GM19468 (cell line): ENCODE results near the gene ERCC6.
A peak's percentile ranks its signal among the peaks of the same experiment; 100 is the strongest.

Source experiments
- ATAC-seq: cut with Tn5 transposase; IDR thresholded peaks from one replicate; pipeline ENCODE4 v1.9.1; 2021; ENCODE audit warnings: mild to moderate bottlenecking, moderate library complexity, moderate number of reproducible peaks; ENCODE audit not compliant: unreplicated experiment; ENCODE audit errors: extremely low read depth

Gene ERCC6

DNA sequence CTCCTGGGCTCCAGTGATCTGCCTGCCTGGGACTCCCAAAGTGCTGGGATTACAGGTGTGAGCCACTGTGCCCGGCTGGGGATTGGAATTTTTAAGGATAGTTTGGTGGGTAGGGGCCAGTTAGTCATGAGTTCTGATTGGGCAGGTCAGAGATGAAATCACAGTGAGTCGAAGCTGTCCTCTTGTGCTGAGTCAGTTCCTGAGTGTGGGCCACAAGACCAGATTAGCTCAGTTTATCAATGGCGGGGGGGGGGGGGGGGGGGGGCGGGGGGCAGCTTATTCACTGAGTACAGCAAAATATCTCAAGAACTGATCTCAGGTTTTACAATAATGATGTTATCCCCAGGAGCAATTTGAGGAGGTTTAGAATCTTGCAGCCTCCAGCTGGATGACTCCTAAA lies 11.6 kb upstream of the ERCC6 start:
- no peak for ATAC-seq

DNA sequence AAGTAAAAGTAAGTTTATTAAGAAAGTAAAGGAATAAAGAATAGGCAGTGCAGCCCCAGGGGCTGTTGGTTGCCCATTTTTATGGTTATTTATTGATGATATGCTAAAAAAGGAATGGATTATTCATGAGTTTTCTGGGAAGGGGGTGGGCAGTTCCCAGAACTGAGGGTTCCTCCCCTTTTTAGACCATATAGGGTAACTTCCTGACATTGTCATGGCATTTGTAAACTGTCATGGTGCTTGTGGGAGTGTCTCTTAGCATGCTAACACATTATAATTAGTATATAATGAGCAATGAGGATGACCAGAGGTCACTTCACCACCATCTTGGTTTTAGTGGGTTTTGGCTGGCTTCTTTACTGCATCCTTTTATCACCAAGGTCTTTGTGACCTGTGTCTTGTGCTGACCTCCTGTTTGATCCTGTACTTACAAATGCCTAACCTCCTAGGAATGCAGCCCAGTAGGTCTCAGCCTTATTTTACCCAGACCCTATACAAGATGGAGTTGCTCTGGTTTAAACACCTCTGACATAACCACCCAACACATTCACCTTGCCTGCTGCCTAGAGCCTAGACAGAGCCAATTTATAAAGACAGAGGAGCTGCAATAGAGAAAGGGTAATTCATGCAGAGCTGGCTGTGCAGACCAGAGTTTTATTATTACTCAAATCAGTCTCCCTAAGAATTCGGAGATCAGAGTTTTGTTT lies 10.9 kb upstream of the ERCC6 start:
- ATAC-seq, result no peak

DNA sequence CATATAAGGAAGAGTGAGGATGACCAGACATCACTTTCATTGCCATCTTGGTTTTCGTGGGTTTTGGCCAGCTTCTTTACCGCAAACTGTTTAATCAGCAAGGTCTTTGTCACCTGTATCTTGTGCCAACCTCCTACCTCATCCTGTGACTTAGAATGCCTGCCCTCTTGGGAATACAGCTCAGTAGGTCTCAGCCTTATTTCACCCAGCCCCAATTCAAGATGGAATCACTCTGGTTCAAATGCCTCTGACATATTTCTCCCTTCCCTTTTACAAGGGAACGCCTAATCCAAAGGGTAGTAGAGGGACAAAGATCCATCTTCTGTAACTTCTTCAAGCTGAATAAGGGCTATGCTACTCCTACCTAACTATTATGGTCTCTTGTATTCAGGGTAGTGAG lies 4.7 kb upstream of the ERCC6 start:
- no peak for ATAC-seq

DNA sequence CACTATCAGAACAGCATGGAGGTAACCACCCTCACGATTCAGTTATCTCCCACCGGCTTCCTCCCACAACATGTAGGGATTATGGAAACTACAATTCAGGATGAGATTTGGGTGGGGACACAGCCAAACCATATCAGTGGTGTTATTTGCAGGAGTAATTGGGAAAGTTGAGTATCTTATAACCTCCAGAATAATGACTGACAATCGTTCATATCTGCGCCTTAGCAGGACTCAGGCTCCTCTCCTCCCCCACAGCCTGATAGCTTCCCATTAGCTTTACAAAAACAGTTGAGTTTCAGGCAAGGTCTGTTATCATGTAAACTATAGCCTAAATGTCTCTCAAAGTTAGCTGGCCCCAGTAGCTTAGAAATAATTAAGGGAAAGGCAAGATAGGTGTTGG lies 3.4 kb upstream of the ERCC6 start:
- no peak for ATAC-seq

DNA sequence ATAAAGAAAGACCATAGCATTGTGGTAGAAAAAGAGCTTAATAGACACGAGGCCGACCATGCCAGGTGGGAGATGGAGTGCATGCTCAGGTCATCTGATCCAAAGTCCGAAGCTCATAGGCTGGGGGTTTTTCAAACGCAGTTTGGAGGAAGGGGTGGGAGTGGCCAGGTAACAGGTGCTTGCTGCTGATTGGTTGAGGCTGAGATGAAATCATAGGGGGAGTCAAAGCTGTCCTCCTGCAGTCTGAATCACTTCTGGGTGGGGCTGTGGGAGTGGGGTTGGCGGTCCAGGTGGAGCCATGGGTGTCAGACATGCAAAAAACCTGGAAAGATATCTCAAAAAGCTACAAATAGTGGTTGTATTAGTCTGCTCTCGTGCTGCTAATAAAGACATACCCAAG lies 2.8 kb upstream of the ERCC6 start:
- no peak for ATAC-seq

DNA sequence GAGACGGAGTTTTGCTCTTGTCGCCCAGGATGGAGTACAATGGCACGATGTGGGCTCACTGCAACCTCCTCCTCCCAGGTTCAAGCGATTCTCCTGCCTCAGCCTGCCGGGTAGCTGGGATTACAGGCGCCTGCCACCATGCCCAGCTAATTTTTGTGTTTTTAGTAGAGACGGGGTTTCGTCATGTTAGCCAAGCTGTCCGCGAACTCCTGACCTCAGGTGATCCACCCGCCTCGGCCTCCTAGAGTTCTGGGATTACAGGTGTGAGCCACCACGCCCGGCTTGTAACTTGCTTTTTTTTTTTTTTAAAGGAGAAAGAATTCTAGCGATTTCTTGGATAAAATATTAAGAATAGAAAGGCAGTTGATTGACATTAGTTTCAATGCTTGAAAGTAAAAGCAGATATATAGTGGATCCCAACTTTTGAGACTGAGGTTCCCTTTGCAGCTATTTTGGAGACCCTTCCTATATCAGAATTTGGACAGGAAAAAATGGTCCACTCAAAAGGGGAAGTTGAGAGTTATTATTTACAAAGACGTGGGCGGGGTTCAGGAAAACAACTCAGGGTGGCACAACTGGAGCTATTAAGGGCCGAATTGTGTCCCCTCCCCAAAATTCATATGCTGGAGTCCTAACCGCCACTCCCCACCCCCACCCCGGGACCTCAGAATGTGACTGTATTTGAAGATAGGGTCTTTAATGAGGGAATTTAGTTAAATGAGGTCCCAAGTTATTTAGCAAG lies 1.3 kb upstream of the ERCC6 start:
- no peak for ATAC-seq

DNA sequence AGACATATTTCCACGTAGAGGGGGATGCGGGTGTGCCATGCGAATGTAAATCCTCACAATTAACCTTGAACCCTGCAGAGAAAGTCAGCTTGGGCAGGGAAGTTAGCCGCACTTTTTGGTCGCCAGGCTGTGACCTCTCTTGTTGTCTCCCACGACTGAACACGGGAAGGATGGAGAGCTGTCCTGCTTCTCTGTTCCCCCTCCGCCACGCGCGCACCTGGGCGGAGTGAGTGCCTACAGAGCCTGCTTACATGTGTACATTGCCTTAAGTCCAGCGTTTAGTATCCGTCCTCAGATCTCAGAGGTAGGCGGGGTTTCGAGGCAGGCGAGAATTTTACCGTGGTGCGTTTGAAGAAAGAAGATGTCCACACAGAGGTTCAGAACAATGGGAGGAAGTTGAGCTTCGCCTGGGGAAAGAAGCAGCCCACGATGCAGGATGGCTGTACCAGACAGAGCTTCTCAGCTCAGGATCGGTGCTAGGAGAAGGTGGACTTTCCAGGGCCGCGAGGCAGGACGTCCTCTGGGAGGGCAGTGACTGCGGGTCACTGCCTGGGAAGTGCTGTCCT lies 482 bp upstream of the ERCC6 start:
- ATAC-seq, result no peak

DNA sequence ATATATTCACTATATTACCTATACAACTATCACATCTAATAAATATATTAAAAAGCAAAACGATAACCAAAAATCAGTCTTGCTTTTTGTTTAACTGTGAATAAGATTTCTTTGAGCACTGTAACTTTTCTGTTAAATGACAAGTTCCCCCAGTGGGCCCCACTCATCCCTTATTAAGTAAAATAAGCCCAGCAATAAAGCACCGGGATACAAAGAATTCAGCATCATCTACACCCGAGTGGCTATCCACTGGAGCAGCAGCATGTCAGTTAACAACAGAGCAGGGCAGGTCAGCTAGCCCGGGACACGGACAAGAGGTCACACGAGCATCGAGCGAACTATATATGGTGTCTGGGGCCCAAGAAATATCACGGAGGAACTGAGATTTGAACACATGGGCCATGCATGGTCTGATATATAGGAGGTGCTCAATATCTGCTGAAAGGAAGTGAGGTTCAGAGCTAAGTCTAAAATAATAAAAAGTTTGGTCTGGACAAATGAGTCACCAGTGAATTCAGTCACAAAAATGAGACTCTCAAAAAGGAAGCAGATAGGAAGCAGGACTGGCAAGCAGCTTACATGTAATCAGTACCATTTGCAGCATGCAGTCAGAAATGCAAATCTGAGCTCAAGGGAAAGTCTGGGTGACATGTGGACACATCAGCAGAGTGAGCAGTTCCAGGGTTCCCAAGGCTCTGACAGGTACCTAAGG lies 4.1 kb downstream of the ERCC6 start:
- ATAC-seq, result peak; percentile 54

DNA sequence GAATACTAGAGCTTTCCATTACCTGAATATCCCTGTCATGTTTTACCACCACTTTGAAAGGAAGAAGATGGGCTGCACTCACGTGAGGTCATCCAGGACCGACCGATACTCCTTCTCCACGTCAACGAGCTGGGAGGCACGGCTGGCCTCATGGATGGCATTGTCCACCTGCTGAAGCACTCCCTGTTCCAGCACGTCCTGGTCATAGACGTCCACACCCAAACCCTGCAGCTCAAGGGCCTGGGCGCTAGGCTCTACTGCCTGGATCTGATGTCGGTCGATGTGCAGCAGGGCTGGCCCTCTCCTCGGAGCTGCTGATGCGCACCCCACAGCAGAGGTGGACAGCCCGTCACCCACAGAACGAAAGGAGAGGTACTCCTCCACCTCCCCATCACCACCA lies 6.5 kb downstream of the ERCC6 start:
- ATAC-seq, result no peak

DNA sequence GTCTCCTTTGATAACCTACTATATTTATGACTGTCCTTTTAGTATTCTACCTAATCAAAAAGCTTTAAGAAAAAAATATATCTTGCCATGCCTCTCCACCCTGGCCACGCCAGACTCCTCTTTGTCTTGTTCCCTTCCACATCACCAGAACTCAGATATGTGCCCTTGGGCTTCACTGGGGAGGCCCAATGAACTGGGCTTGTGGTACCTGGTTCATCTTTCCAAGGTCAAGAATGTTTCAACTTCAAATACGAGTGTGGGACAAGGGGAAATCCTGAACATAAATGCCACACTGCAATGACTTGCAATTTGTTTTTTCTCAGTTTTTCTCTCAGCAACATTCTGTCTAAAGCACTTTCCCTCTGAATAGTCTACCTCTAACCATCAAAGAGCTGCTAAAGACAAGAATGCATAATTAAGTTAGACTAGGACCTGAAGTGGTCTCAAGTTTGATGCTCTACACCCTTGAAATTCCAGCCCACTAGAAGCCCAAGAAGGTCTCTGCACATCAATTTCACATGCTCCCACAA lies 9.9 kb downstream of the ERCC6 start:
- ATAC-seq, result no peak

DNA sequence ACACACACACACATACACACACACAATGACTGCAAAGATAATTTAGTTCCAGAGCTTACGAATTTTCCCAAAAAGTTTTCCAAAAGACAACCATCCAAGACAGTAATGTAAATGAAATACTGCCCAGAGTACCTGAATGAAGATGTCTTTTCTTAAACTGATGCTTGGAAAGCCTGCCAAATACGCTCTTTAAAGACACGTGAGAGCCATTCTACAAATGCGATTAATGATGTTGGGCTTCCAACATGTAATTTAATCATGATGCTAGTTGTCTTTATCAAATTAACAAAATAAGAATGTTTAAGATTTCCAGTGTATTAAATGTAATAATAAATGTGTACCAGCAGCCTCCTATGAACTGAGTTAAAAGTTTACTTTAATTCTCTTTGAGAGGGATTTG lies 11.1 kb downstream of the ERCC6 start:
- ATAC-seq, result no peak

DNA sequence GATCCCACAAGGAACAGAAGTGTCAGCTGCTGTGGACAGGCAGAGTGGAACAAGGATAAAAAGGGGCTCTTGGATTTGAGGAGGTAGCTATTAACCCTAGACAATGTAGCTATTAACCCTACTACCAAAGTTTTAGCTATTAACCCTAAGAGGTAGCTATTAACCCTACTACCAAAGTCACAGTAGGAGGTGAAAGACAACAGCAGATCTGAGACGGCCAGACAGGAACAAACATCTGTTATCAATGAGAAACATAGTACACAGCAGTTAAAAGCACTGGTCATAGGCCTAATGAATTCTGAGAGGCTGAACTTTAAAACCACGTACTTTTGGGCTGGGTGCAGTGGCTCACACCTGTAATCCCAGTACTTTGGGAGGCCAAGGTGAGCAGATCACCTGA lies 11.9 kb downstream of the ERCC6 start:
- ATAC-seq, result no peak

DNA sequence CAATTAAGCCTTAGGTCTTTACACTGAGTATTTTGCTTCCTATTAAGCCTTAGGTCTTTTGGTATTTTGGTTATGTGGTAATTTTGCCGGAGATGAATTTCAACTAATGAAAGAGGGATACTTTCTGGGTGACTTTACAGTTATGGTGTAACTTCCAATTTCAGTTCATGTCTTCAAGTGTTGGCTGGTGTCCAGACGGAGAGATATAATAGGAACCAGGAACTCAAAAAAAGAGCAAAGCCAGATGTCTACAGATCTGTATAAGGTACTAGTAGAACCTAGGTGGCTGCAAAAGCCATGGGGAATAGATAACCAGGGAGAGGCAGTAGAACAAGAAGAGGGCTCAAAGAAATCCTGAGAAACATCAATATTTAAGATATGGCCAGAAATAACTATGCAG lies 12.3 kb downstream of the ERCC6 start:
- no peak for ATAC-seq

DNA sequence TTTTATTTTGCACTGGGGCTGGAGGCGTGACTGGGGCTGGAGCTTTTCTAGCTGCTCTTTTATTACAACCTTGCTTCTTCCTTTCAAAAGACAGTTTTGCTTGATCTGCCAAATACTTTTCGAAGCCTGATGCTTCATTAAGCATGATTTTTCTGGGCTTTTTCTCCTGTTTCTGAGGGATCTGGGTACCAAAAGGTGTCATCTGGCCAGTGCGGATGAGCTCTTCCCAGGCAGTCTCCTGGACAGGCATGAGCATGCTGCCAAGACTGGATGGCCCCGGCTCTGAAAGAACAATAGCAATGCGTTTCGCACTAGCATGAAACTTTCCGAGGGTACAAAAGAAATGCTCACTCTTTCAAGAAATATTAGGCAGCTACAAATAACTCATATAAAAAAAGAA lies 14.4 kb downstream of the ERCC6 start:
- ATAC-seq, result no peak

DNA sequence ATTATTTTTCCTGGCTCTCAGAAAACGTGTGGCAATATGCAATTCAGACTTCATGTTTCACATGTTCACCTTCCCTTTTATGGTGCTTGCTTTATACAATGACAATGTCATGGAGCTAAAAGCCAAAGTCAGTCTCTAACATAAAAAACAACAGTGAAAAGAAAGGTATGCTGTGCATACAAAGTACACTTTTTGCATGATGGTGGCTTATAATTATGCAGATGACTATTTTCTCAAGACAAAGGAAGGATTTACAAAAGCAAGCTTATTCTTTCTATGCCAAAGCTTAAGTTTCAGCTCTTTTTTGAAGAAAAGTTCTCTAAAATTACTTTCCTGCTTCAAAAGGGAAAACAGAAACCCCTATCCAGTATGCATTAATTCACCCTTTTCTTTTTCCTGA lies 15.6 kb downstream of the ERCC6 start:
- no peak for ATAC-seq

DNA sequence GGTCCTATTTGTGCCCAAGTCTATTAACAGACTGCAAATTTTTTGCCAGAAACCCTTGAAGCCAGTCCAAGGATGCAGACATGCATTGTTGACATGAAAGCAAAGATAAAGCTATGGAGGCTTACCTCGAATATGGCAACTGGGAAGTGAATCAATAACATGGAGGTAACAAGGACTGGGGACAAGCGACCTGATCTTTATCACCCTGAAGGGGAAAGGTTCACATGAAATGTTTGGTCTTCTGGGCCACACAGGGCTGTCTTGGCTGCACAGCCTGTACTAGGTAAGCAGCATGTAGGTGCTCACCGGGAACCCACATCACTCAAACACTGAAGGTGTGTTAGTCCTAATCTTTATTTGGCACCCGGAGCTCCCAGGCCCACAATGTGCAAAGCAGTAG lies 17.9 kb downstream of the ERCC6 start:
- ATAC-seq, result no peak

DNA sequence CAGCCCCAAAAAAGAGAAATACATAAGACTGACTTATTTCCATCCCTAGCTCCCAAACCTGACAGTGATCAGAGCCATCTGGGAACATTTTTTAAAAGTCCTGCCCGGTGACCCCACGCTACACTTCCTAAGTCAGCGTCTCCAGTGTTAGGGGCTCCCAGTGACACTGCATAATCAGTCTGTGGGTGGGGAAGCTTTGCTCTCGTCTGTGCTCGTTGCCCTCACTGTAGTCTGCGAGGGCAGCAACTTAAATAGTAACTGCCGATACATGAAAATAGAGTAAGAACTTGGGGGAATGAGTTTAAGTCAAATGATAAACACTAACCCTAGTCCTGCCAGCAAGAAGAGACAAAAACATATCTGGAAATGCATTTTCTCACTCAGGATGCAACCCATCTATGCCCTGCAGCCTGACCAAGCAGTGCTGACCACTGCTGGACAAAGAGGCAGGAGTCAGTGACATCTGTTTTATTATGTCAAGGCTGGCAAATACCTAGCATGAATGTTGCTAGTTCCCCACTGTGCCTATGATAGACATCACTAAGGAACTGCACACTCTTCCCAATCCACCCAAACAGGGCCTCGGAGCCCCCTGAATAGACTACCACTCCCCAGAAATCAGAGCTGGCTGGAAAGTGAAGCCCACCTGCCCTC lies 18.7 kb downstream of the ERCC6 start:
- ATAC-seq, result no peak

DNA sequence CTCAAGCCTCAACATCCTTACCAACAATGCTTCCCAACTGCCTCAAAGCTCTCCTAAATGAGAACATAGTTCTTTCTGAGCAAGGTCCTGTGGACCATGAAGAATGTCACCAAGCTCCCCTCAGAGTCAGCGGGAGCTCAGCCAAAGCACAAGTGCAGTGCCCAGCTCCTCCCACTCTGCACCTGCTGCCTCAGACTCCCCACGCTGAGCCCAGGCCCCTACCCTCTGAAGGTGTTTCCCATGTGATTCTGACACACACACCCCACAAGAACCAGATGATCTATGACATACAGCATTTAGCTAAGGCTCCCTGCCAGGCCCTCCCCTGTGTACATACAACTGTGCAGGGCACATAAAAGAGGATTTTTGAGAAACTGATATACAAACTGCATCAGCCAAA lies 19.2 kb downstream of the ERCC6 start:
- no peak for ATAC-seq

DNA sequence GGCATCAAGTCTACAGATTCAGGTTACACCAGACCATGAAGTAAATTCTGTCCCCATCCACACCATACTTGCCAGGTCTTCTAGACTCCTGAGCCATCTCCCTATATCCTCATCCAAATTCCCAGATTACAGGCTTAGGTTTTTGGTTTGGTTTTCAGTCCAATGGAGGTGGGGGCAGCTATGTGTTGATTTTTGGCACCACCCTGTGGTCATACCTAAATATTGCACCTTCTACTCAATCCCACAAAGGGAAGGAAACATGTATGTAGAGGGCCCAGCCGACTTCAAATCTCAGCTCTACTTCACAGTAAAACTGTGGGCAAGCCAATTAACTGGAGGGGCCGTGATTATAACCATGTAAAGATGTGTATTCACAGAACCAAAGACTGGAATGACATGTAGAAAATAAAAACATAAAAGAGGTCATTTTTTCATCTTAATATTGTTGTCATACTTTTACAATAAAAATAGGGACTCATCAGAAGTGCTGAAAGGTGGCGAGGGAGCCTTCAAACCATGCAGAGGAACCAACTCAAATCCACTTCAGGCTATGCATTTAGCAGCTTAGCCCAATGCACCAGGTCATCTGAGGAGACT lies 19.8 kb downstream of the ERCC6 start:
- ATAC-seq, result no peak

DNA sequence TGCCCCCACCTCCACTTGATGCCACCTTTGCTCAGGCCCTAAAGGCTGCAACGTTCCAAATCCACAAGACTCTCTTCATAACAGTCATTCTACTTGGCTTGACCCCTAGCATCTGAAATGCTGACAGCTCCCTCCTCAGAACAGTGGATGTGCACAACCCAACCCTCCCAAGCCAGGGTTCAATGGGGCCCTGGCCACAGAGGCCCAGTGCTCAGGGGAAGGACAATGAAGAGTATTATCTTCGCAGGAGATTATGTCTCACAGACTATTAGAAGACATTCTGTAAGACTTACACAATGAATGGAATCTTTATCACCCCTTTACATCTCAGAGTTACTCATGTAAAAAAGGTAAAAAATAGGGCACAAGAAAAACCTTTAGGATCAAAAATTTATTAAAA lies 20.4 kb downstream of the ERCC6 start:
- no peak for ATAC-seq
